GM13977 (cell line): ENCODE measurements around the gene SLC39A1.

ENCODE experiments used
- DNase-seq: peaks from one replicate; pipeline ENCODE4 v3.0.0; 2012; ENCODE audit warnings: low spot score
- CTCF ChIP-seq: IDR thresholded peaks from 2 replicates; pipeline ENCODE4 v1.5.1; 2012; ENCODE audit warnings: mild to moderate bottlenecking, control low read depth; ENCODE audit not compliant: insufficient read depth; ENCODE audit errors: extremely low read depth, missing control alignments
- in situ Hi-C: fragments of 300-500 bp; cut with MboI; formaldehyde crosslinking; loops from one replicate; pipeline ENCODE4 v1.12.0; 2022; ENCODE audit warnings: low sequenced_read_pairs, low pct_unique_long_range_greater_than_20kb, mixed read lengths, inconsistent platforms; ENCODE audit not compliant: unreplicated experiment

SLC39A1 gene

DNA sequence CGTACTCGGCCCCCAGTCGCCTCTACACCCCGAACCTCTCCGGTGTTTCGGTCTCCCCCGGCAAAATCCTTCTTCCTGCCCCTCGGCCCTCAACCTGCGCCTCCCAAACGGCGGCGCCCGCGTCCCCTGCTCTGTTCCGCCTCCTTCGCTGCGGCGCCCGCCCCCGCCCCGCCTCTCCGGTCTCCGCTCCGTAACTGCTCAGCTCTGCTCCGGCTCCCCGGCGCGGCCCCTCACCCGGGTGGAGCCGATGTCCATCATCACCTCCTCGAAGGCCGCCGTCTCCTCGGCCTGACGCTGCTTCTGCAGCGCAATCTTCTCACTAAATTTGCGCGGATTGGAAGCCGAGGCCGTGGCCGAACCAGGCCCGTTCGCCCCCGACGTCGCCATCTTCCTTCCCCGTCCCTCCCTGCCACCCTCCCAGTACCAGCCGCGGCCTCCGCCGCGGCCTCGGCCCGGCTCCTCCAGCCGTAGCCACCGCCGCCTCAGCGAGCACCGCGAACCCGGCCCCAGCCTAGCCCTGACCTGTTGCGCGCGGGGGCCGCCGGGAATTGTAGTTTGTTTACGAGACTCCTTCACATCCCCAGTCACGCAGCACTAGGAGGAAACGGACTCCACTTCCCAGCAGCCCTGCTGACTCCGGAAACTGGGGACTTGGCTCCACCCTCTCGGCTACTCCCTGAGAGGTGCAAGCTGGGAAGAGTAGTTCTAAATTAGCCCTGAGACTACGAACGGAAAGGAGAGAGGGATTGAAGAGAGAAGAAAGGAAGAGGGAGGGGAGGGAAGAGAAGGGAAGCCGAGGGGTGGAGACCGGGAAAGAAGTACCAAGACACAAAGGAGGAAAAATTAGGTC, 5.0 kb downstream of the SLC39A1 start, which contains the start of gene CRTC2:
TSS of gene CRTC2 (minus strand) at position 502 of the 850 bp plus-strand sequence. CDS start at position 387, 115 bp downstream.
- in situ Hi-C loops = no loop called here
- peak; percentile 98 for DNase-seq
- peak; percentile 19 for TF ChIP-seq CTCF

DNA sequence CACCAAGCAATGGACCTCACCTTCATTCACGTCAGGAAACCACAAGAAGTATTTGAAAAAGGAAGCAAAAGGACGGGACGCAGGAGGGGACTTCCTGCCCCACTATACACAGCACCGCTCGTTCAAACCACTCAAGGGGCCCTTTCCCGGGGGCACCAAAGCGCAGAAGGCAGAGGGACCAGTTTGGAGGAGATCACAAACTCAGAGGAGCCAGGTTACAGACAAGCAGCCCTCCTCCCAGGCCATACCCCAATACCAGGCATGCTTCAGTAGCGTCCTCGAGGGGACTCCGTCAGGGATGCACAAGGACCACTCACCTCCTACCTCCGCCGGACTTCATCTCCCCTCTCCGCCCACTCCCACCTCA, 5.6 kb downstream of the SLC39A1 start:
- no peak for TF ChIP-seq CTCF
- in situ Hi-C loops = no loop called here
- peak; percentile 69 for DNase-seq

GRCh38 chr1:153956997-153957715, 6.2 kb downstream of the SLC39A1 start:
- no peak for TF ChIP-seq CTCF
- in situ Hi-C loops = no loop called here
- no peak for DNase-seq

GRCh38 chr1:153954826-153955225, 8.5 kb downstream of the SLC39A1 start:
- DNase-seq = no peak
- no peak for TF ChIP-seq CTCF
- in situ Hi-C loops = no loop called here

DNA sequence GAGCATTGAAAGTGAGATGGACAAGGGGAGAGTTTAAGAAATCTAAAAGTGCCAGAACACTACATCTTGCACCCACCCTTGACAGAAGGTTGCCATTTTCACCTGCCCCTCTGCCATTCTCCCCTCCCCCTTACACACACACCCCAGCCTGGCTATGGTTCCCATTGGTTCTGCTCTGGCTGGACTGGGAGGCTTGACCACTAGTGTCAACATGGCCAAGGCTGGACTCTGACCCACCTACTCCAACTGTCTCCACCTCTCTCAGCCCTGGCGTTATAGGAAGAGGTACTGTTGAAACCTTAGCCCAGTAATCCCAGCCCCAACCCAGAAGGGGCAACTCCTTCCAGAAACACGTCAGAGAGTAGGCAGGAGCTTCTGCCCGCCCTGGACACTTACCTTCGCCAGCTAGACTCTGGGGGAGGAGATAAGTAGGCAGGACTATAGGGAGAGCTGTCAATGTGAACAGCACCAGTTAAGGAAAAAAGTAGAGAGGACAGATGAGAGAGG, 9.4 kb downstream of the SLC39A1 start:
- no peak for DNase-seq
- in situ Hi-C loops = no loop called here
- no peak for TF ChIP-seq CTCF

- no peak for TF ChIP-seq CTCF
- no peak for DNase-seq
- in situ Hi-C loops = no loop called here
Measured at GRCh38 chr1:153951801-153952200, 11.5 kb downstream of the SLC39A1 start.
